ENCODE data around the gene GNAS.

- TF ChIP-seq CTCF (IDR thresholded peaks at IDR 0.05; ENCODE audit: insufficient read depth, low read depth, low read length) (no peak), EZH2 (IDR thresholded peaks at IDR 0.05; ENCODE audit: insufficient read depth, low read length) (no peak)
Measured at GRCh38 chr20:58897488-58897887, 45.0 kb downstream of the GNAS start.
